ENCODE measurements around the gene DPF3.

GRCh38 chr14:72753044-72753710, 140.7 kb downstream of the DPF3 start:
- no peak for TF ChIP-seq CTCF (IDR thresholded peaks at IDR 0.05; ENCODE audit: low read length)
- TF ChIP-seq EZH2phosphoT487 (IDR thresholded peaks at IDR 0.05; ENCODE audit: low read length), result no peak
